ENCODE data around the gene PDCD5. TPM values are rescaled to one million over a fixed set of nuclear protein-coding genes. Genes with fewer than 3 reads are reported as not detected.

The PDCD5 gene
- total RNA-seq, 1 experiment from 2014 or later, result 118 TPM

DNA sequence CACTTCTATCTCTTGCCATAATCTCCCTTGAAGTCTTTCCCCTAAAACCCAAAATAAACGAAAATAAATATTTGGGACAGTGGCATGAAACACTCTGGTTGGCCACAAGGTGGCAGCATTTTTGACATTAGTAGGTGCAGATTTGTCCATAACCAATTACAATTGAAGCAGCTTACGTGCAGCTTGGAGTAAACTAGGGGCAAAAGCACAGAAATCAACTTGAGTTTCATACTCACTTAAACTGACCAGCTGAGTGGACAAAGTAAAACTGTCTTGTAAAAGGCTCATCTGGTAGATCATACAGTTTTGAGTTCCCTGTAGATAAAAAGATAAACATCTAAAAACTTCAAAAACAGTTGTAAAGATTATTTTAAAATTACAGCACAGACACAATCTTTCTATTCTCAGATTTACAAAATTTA, 18.8 kb downstream of the PDCD5 start:
- H3K27me3 ChIP-seq (ENCODE audit: insufficient read depth, low read length), result no peaks in the 10 kb centered on the region
- no peak overlapping the region for H2BK15ac ChIP-seq (ENCODE audit: low read depth, low read length)
- no peak overlapping the region for H3T11ph ChIP-seq (ENCODE audit: low read length)
- H3K14ac ChIP-seq (ENCODE audit: insufficient read depth, low read length), result no peak overlapping the region
- H4K8ac ChIP-seq (replicated peaks; ENCODE audit: insufficient read length, low read depth, low read length), result no peak overlapping the region
- H2AK5ac ChIP-seq (ENCODE audit: insufficient read length, low read length), result no peak overlapping the region
- H3K4ac ChIP-seq (ENCODE audit: low read depth, low read length), result no peak overlapping the region
- no peak overlapping the region for H3K9ac ChIP-seq (ENCODE audit: extremely low read depth, insufficient read length, low read length)
- H3K9me3 ChIP-seq (ENCODE audit: control insufficient read depth, low read depth, low read length), result no peaks in the 10 kb centered on the region
- DNase-seq, result no peak
- no peaks in the 10 kb centered on the region for H3K79me1 ChIP-seq (ENCODE audit: insufficient read depth, low read depth, low read length, poor library complexity, severe bottlenecking)
- no peaks in the 10 kb centered on the region for H3K9me3 Mint-ChIP-seq
- no CpG with 5 or more reads among the region's 2 CpGs for WGBS (ENCODE audit: extremely low coverage, insufficient read length, low lambda C conversion rate)
- H3K23ac ChIP-seq (ENCODE audit: insufficient read length, low read depth, low read length), result no peak overlapping the region
- H2BK5ac ChIP-seq (ENCODE audit: insufficient read length, low read length), result no peak overlapping the region
- H3K56ac ChIP-seq (ENCODE audit: insufficient read length, low read depth, low read length), result no peak overlapping the region
- H2BK20ac ChIP-seq (ENCODE audit: low read depth, low read length, poor library complexity, severe bottlenecking), result no peak overlapping the region
- no peak overlapping the region for H3K18ac ChIP-seq (ENCODE audit: insufficient read length, low read depth, low read length)
- H3K27ac ChIP-seq (ENCODE audit: insufficient read length, low read depth, low read length), result no peak overlapping the region
- no peak overlapping the region for H3K27ac Mint-ChIP-seq
- TF ChIP-seq, protein P1, sequence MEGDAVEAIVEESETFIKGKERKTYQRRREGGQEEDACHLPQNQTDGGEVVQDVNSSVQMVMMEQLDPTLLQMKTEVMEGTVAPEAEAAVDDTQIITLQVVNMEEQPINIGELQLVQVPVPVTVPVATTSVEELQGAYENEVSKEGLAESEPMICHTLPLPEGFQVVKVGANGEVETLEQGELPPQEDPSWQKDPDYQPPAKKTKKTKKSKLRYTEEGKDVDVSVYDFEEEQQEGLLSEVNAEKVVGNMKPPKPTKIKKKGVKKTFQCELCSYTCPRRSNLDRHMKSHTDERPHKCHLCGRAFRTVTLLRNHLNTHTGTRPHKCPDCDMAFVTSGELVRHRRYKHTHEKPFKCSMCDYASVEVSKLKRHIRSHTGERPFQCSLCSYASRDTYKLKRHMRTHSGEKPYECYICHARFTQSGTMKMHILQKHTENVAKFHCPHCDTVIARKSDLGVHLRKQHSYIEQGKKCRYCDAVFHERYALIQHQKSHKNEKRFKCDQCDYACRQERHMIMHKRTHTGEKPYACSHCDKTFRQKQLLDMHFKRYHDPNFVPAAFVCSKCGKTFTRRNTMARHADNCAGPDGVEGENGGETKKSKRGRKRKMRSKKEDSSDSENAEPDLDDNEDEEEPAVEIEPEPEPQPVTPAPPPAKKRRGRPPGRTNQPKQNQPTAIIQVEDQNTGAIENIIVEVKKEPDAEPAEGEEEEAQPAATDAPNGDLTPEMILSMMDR (conservative IDR thresholded peaks at IDR 0.05), result peak; percentile 82
- no peaks in the 10 kb centered on the region for H4K20me1 ChIP-seq (ENCODE audit: control insufficient read depth, insufficient read depth, insufficient read length)
- peaks cover 44 to 76% (median 70%) of the 10 kb centered on the region in 3 experiments; a peak in 6 of 7 replicates for H3K36me3 Mint-ChIP-seq (ENCODE audit: insufficient read depth in 1 of 3, low read depth in 3 of 3)
- peaks cover 4% of the 10 kb centered on the region in 2 experiments for H3K4me1 Mint-ChIP-seq
- no peak overlapping the region for H4K91ac ChIP-seq (ENCODE audit: insufficient read length, low read depth, low read length)
- H3K27me3 Mint-ChIP-seq (ENCODE audit: low read depth), result no peaks in the 10 kb centered on the region
- H3K4me1 ChIP-seq (ENCODE audit: insufficient read depth, low read length), result no peaks in the 10 kb centered on the region
- no peak overlapping the region for H2BK12ac ChIP-seq (ENCODE audit: insufficient read length, low read depth, low read length)
- H4K5ac ChIP-seq (ENCODE audit: insufficient read length, low read depth, low read length), result no peak overlapping the region
- no peak overlapping the region for H2AFZ ChIP-seq (ENCODE audit: low read length)
- no peak overlapping the region; a peak in 1 of 5 replicates for H3K4me3 Mint-ChIP-seq
- no peaks in the 10 kb centered on the region for H3K23me2 ChIP-seq (ENCODE audit: insufficient read length, low read depth, low read length, poor library complexity, severe bottlenecking)
- no peaks in the 10 kb centered on the region for H3K79me2 ChIP-seq (ENCODE audit: insufficient read depth, low read length)
- H2BK120ac ChIP-seq (ENCODE audit: low read depth, low read length, poor library complexity, severe bottlenecking), result no peak overlapping the region
- no peak overlapping the region for H3K4me2 ChIP-seq (ENCODE audit: insufficient read depth, insufficient read length, low read length)
